ENCODE results near the gene ZNRF3.

DNA sequence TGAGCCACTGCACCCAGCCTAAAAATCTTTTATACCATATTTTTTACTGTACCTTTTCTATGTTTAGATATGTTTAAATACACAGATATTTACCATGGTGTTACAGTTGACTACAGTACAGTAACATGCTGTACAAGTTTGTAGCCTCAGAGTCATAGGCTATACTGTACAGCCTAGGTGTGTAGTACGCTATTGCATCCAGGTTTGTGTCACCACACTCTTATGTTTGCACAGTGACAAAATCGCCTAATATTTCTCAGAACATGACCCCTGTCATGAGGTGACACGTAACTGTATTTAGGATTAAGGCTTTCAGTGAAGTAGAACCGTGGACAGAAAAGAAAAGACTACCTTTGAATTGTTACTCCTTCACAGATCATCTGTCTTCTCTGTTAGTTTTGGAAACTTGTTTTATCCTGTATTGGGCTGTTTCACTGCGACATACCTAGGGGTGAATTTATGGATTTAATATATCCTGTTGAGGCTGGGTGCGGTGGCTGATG, 83.8 kb downstream of the ZNRF3 start:
- TF ChIP-seq EP300 (IDR thresholded peaks at IDR 0.05; ENCODE audit: borderline replicate concordance) = no peak
- TF ChIP-seq, protein P1, sequence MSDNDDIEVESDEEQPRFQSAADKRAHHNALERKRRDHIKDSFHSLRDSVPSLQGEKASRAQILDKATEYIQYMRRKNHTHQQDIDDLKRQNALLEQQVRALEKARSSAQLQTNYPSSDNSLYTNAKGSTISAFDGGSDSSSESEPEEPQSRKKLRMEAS (IDR thresholded peaks at IDR 0.05) = no peak
- no peak for TF ChIP-seq NFIC (IDR thresholded peaks at IDR 0.05)
- no peak for TF ChIP-seq RAD21 (IDR thresholded peaks at IDR 0.05; ENCODE audit: low read depth)
- TF ChIP-seq, protein P2, sequence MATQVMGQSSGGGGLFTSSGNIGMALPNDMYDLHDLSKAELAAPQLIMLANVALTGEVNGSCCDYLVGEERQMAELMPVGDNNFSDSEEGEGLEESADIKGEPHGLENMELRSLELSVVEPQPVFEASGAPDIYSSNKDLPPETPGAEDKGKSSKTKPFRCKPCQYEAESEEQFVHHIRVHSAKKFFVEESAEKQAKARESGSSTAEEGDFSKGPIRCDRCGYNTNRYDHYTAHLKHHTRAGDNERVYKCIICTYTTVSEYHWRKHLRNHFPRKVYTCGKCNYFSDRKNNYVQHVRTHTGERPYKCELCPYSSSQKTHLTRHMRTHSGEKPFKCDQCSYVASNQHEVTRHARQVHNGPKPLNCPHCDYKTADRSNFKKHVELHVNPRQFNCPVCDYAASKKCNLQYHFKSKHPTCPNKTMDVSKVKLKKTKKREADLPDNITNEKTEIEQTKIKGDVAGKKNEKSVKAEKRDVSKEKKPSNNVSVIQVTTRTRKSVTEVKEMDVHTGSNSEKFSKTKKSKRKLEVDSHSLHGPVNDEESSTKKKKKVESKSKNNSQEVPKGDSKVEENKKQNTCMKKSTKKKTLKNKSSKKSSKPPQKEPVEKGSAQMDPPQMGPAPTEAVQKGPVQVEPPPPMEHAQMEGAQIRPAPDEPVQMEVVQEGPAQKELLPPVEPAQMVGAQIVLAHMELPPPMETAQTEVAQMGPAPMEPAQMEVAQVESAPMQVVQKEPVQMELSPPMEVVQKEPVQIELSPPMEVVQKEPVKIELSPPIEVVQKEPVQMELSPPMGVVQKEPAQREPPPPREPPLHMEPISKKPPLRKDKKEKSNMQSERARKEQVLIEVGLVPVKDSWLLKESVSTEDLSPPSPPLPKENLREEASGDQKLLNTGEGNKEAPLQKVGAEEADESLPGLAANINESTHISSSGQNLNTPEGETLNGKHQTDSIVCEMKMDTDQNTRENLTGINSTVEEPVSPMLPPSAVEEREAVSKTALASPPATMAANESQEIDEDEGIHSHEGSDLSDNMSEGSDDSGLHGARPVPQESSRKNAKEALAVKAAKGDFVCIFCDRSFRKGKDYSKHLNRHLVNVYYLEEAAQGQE (IDR thresholded peaks at IDR 0.05; ENCODE audit: low read depth) = no peak
- TF ChIP-seq, protein P3, sequence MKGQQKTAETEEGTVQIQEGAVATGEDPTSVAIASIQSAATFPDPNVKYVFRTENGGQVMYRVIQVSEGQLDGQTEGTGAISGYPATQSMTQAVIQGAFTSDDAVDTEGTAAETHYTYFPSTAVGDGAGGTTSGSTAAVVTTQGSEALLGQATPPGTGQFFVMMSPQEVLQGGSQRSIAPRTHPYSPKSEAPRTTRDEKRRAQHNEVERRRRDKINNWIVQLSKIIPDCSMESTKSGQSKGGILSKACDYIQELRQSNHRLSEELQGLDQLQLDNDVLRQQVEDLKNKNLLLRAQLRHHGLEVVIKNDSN (IDR thresholded peaks at IDR 0.05) = no peak
- TF ChIP-seq CREB1 (IDR thresholded peaks at IDR 0.05; ENCODE audit: low read depth) = no peak
- TF ChIP-seq TAF1 (IDR thresholded peaks at IDR 0.05; ENCODE audit: low read depth) = no peak
- no peak for TF ChIP-seq FOXM1 (IDR thresholded peaks at IDR 0.05; ENCODE audit: borderline replicate concordance, low read depth)
- no peak for TF ChIP-seq TCF12 (IDR thresholded peaks at IDR 0.05; ENCODE audit: low read depth)
- TF ChIP-seq ZBTB7A (IDR thresholded peaks at IDR 0.05; ENCODE audit: low read depth) = no peak
- no peak for TF ChIP-seq CEBPB (IDR thresholded peaks at IDR 0.05)
- TF ChIP-seq EGR1 (IDR thresholded peaks at IDR 0.05) = no peak
- no peak for TF ChIP-seq YY1 (IDR thresholded peaks at IDR 0.05; ENCODE audit: low read depth)

Data from Ishikawa (cell line).